ENCODE measurements around the gene MELK. TPM values are rescaled to one million over a fixed set of nuclear protein-coding genes. Genes with fewer than 3 reads are reported as not detected.

The MELK gene
- total and polyA plus RNA-seq, 2 of the 4 experiments (the other 2 are of a cell fraction): 20.8 to 27.4 TPM

GRCh38 chr9:36551129-36551528 is 21.6 kb upstream of the MELK start:
- Histone ChIP-seq H3K4me3 (ENCODE audit: insufficient read depth, low read depth, low read length) (no peak overlapping the region), H4K5ac (ENCODE audit: low read depth, low read length) (no peak overlapping the region), H3K18ac (ENCODE audit: low read depth, low read length) (no peak overlapping the region), H3K9ac (ENCODE audit: low read depth, low read length) (no peak overlapping the region), H3K9me3 (ENCODE audit: control insufficient read depth, insufficient read depth, low read length) (no peaks in the 10 kb centered on the region), H3K14ac (replicated peaks; ENCODE audit: low read depth, low read length) (no peak overlapping the region), H2BK15ac (ENCODE audit: low read depth, low read length) (no peak overlapping the region), H3K9me1 (ENCODE audit: insufficient read depth, low read length) (no peaks in the 10 kb centered on the region), H3K4me1 (ENCODE audit: control insufficient read depth, insufficient read depth, low read length) (no peaks in the 10 kb centered on the region), H3K27me3 (ENCODE audit: control insufficient read depth, insufficient read depth, low read length) (peaks cover 7% of the 10 kb centered on the region), H2AK5ac (ENCODE audit: low read depth, low read length) (no peak overlapping the region), H2BK5ac (ENCODE audit: low read depth, low read length, poor library complexity, severe bottlenecking) (no peak overlapping the region), H2AK9ac (replicated peaks; ENCODE audit: low read depth, low read length, poor library complexity) (no peak overlapping the region), H4K20me1 (ENCODE audit: insufficient read depth, low read length) (no peaks in the 10 kb centered on the region), H3K56ac (ENCODE audit: extremely low read depth, insufficient read depth, low read length) (no peak overlapping the region), H3K4ac (ENCODE audit: low read depth, low read length) (no peak overlapping the region), H2BK120ac (ENCODE audit: low read depth, low read length) (no peak overlapping the region), H2AFZ (replicated peaks; ENCODE audit: low read length, poor library complexity) (no peak overlapping the region), H3K23ac (ENCODE audit: low read depth, low read length) (no peak overlapping the region), H3K27ac (ENCODE audit: insufficient read depth, low read length) (no peak overlapping the region), H3K4me2 (ENCODE audit: low read depth, low read length) (no peak overlapping the region), H4K8ac (ENCODE audit: low read depth in 2 of 2, low read length in 2 of 2) (no peak overlapping the region), H3K36me3 (ENCODE audit: control insufficient read depth, insufficient read depth, low read length) (no peaks in the 10 kb centered on the region), H4K91ac (ENCODE audit: insufficient read depth, low read depth, low read length) (no peak overlapping the region), H3K79me1 (ENCODE audit: low read depth in 1 of 2, low read length in 2 of 2) (no peaks in the 10 kb centered on the region), H2BK20ac (ENCODE audit: low read depth, low read length) (no peak overlapping the region)
- no CpG with 5 or more reads among the region's 3 CpGs for WGBS, 2 experiments (ENCODE audit: extremely low coverage in 2 of 2, insufficient read length in 1 of 2)
- dilution Hi-C loops (cut with HindIII; ENCODE audit: low sequenced_read_pairs, unreplicated experiment): no loop called here
- ChIA-PET CTCF (no interaction called here), POLR2A (ENCODE audit: unreplicated experiment) (no interaction called here)
- in situ Hi-C loops (cut with MboI; ENCODE audit: low sequenced_read_pairs): loop anchor here (5.0 kb wide), 1 partner anchor 144 kb away; no protein-coding TSS in a partner anchor
- intact Hi-C loops (cut with micrococcal nuclease): no loop called here
- ATAC-seq (ENCODE audit: low read depth) (no peak), DNase-seq (no peak)
- BruUV-seq (replicated peaks): no TSS peak
- TF ChIP-seq RFX5 (IDR thresholded peaks at IDR 0.05; ENCODE audit: low read depth, low read length) (no peak), CEBPB (IDR thresholded peaks at IDR 0.05; ENCODE audit: low read depth, low read length) (no peak)
